DND-41 (cell line): ENCODE results near the gene CHAC1.

Experiments
- ATAC-seq: fragments of 200-7000 bp; cut with Tn5 transposase; 3 replicates; pipeline ENCODE4 v1.9.1; 2021; ENCODE audit warnings: low read depth; ENCODE audit not compliant: insufficient read depth
- DNase-seq: peaks from one replicate; pipeline ENCODE4 v3.0.0-alpha.2; 2020
- H2AFZ ChIP-seq: 2 replicates; pipeline ENCODE4 v1.6.0; 2012; ENCODE audit warnings: low read depth, low read length
- H3K27ac ChIP-seq: 2 replicates; pipeline ENCODE4 v1.5.1; 2012; ENCODE audit warnings: low read length, inconsistent platforms
- H3K27me3 ChIP-seq: fragments of 200-600 bp; sonication (generic); 2 replicates; pipeline ENCODE4 v1.6.0; 2012; ENCODE audit warnings: low read length, mild to moderate bottlenecking, inconsistent platforms; ENCODE audit not compliant: insufficient read depth, poor library complexity
- H3K36me3 ChIP-seq: 2 replicates; pipeline ENCODE4 v1.5.1; 2012; ENCODE audit warnings: low read length, inconsistent platforms; ENCODE audit not compliant: insufficient read depth
- H3K4me1 ChIP-seq: 2 replicates; pipeline ENCODE4 v1.5.1; 2012; ENCODE audit warnings: mild to moderate bottlenecking, low read length; ENCODE audit not compliant: insufficient read depth
- H3K4me2 ChIP-seq: 2 replicates; pipeline ENCODE4 v1.6.0; 2012; ENCODE audit warnings: mild to moderate bottlenecking, moderate library complexity, low read length, inconsistent platforms; ENCODE audit not compliant: insufficient read depth
- H3K4me3 ChIP-seq, 2 experiments: fragments of 200-600 bp in 1 of 2; shearing (Covaris generic) in 1 of 2; 2 replicates each; pipeline ENCODE4 v1.5.1; 2012 to 2016; ENCODE audit warnings: inconsistent platforms in 2 of 2, low read length in 2 of 2, mild to moderate bottlenecking in 2 of 2, low read depth in 1 of 2, moderate library complexity in 1 of 2
- H3K79me2 ChIP-seq: 2 replicates; pipeline ENCODE4 v1.6.0; 2012; ENCODE audit warnings: low read length, inconsistent platforms; ENCODE audit not compliant: insufficient read depth
- H3K9ac ChIP-seq: 2 replicates; pipeline ENCODE4 v1.6.0; 2012; ENCODE audit warnings: low read depth, mild to moderate bottlenecking, inconsistent platforms, low read length, moderate library complexity
- H3K9me3 ChIP-seq: 2 replicates; pipeline ENCODE4 v1.5.1; 2012; ENCODE audit warnings: low read length, moderate library complexity, mild to moderate bottlenecking, inconsistent platforms; ENCODE audit not compliant: insufficient read depth, severe bottlenecking
- H4K20me1 ChIP-seq: 2 replicates; pipeline ENCODE4 v1.6.0; 2012; ENCODE audit warnings: low read length; ENCODE audit not compliant: insufficient read depth
- CTCF ChIP-seq: IDR thresholded peaks from 2 replicates; pipeline ENCODE4 v1.5.1; 2012; ENCODE audit warnings: borderline replicate concordance, low read length, moderate library complexity, mild to moderate bottlenecking; ENCODE audit not compliant: poor library complexity, severe bottlenecking; ENCODE audit errors: extremely low read depth
- EZH2 ChIP-seq: IDR thresholded peaks from 3 replicates; pipeline ENCODE4 v1.6.1; 2012; ENCODE audit warnings: borderline replicate concordance, low read depth, mild to moderate bottlenecking, moderate library complexity, low read length, inconsistent platforms; ENCODE audit not compliant: severe bottlenecking

Gene CHAC1

GRCh38 chr15:40955141-40955903, 2.1 kb downstream of the CHAC1 start:
- H3K4me3 ChIP-seq, result no peak overlapping the region
- H3K27me3 ChIP-seq, result no peaks in the 10 kb centered on the region
- H4K20me1 ChIP-seq, result no peaks in the 10 kb centered on the region
- DNase-seq, result no peak
- no peak for ATAC-seq
- H3K9ac ChIP-seq, result no peak overlapping the region
- H3K27ac ChIP-seq, result no peak overlapping the region
- H3K9me3 ChIP-seq, result no peaks in the 10 kb centered on the region
- H3K4me1 ChIP-seq, result peaks cover 24% of the 10 kb centered on the region
- no peaks in the 10 kb centered on the region for H3K79me2 ChIP-seq
- no peak for TF ChIP-seq CTCF
- no peak for TF ChIP-seq EZH2
- no peak overlapping the region for H2AFZ ChIP-seq
- no peak overlapping the region for H3K4me2 ChIP-seq
- no peaks in the 10 kb centered on the region for H3K36me3 ChIP-seq

GRCh38 chr15:40955930-40956540, 2.8 kb downstream of the CHAC1 start:
- Histone ChIP-seq H3K79me2 (no peaks in the 10 kb centered on the region), H3K27ac (no peak overlapping the region), H3K4me1 (peaks cover 24% of the 10 kb centered on the region), H2AFZ (no peak overlapping the region), H3K9me3 (no peaks in the 10 kb centered on the region), H3K4me3 (no peak overlapping the region), H3K36me3 (no peaks in the 10 kb centered on the region), H4K20me1 (no peaks in the 10 kb centered on the region), H3K9ac (no peak overlapping the region; the same call in 1 of the 2 replicates), H3K4me2 (no peak overlapping the region), H3K27me3 (no peaks in the 10 kb centered on the region)
- TF ChIP-seq CTCF, result no peak
- TF ChIP-seq EZH2, result no peak
- DNase-seq (no peak), ATAC-seq (no peak)

GRCh38 chr15:40956541-40956982, 3.3 kb downstream of the CHAC1 start:
- Histone ChIP-seq H3K4me3 (no peak overlapping the region), H3K9me3 (no peaks in the 10 kb centered on the region), H3K79me2 (no peaks in the 10 kb centered on the region), H2AFZ (no peak overlapping the region), H3K27ac (no peak overlapping the region), H3K9ac (no peak overlapping the region; the same call in 1 of the 2 replicates), H3K36me3 (no peaks in the 10 kb centered on the region), H3K4me2 (no peak overlapping the region), H3K4me1 (peaks cover 24% of the 10 kb centered on the region), H3K27me3 (no peaks in the 10 kb centered on the region), H4K20me1 (no peaks in the 10 kb centered on the region)
- no peak for DNase-seq
- ATAC-seq, result no peak
- TF ChIP-seq EZH2 (no peak), CTCF (no peak)
